Measurements from ENCODE around the gene OOSP3.
"Not testable (repeated sequence)": the region's sequence is repeated elsewhere in the genome, so short reads cannot be mapped to it uniquely, and the experiment has no call there.

The OOSP3 gene, protein sequence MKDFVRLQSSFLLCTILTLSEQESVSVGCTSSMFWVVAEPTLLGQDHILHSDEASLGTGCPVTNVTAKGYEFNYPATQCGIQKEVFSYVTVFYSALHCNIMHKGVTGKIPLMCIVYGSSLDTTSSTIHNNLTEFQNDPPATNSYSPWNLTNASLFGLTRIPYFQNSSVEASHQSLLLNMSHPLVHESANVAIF

DNA sequence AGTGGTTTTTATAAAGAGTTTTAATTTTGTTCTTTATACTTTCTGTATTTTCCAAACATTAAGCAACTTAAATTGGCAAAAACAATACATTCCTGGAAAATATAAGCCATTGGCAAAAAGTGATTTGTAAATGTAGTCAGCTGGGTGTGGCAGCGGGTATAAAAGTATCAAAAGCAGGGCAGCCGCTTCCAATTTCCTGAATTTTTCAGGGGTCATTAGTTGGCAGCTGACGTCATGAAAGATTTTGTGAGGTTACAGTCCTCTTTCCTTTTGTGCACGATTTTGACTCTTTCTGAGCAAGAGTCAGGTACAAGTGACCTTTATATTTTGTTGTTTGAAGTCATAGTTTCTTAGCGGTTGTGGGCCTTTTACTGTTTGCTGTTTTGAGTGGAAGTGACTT is at the start of gene OOSP3:
TSS of gene OOSP3 (plus strand) at position 208 of the 400 bp plus-strand sequence. CDS start at position 235, 27 bp downstream.
- no peak for DNase-seq

DNA sequence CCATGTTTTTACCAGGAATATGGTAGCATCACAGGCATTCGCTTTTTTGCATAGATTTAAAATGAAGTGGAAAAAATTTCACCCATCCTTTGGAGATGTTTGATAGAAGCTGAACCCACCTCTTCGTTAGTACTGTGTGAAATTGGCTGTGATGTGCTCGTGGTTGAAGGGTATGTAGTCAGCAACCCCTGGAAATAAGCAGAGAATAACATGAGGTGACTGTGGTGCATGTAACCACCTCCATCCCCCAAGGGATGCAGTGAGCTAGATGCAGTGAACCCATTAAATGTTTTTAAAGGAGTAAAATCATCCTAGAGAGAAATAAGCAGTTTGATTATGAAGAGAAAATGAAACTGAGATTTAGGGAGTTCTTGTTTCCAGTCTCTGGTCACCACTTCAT is 49.2 kb upstream of the OOSP3 start:
- DNase-seq: no peak

DNA sequence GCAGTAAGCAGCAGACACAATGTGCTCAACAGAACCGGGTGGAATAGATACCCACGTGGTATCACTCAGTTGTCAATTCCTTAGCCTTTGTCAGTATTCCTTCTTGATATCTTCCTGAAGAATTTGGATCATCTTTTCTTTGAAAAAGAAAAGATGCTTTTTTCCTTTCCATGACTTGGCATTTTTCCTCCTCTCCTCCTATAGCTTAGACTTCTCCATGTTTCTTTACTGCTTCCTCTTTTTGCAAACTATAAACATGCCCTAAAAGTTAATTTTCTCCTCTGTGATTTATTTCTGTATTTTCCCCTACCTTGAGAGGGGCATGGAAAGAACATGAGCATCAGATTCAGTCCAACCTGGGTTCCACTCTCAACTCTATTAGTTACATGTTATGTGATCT is 45.0 kb upstream of the OOSP3 start:
- DNase-seq: no peak

DNA sequence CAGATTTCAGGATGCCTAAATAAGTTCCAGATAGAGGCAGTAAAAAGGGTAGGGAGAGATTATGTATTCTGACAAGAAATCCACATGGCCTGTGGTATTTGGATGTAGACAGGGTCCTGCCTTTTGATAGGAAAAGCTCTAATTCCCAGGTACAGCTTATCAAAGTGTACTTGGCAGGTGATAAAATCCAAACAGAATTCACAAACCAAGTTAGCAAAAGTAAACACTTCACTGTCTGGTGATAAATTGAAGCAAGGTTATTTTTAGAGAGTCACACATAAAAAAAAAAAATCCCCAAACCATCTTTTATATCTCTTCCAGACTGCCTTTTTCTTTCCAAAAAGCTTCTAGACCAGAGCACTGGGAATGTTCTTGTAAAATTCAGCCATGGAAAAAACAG is 39.0 kb upstream of the OOSP3 start:
- no peak for DNase-seq

DNA sequence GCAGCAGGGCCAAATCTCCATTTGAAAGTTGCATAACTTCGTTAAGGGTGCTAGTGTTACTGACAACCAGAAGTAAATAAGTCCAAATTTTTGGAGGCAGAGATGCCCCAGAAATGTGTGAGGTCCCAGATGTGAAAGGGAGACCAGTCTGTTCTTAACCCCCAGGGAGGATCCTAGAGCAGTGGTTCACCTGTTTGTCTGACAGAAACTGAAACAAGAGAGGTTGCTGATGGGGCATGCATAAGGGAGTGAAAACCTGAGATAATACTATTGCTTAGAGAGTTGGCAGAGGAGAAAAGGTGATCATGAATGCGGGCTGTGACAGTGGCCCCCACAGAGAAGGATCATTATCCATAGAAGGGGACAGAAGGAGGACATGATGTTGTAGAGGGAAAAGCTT is 37.1 kb upstream of the OOSP3 start:
- DNase-seq: no peak

DNA sequence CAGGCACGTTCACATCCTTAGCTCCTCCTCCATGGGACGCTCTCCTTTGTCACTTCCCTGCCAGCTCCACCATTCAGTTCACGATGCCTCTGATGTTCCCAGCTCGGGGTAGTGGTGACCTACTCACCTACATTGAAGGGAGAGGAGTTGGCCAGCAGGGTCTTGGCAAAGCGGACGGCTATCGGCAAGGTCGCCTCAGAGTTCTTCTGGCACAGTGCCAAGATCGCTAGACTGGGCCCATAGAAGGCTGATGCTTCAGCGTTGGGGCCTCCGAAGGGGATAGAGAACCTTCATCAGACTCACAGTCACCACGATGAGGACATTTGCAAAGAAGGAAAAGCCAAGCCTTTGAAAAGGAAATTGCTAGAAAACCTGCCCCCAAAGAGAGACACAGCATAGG is 36.3 kb upstream of the OOSP3 start:
- DNase-seq: no peak

DNA sequence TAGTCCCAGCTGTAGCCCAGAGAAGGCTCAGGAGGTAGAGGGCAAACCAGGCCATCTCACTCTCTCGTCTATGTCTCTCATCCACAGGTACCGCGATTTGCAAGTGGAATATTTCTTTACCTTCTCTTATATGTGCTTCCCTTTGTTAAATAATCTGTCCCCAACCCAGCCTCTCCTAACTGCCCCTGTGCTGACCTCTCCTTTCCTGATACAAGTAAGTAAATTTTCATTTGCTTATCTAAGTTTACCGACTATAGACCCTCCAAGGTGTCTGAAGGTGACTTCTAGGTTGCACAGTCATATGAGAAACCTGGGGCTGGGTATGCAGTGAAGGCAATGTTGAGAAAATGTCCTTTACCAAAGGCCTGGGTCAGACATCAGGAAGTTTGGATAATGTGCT is 33.2 kb upstream of the OOSP3 start, which contains the start of gene CBLIF:
TSS of gene CBLIF (minus strand) at position 101 of the 400 bp plus-strand sequence. CDS start at position 55, 46 bp downstream.
- no peak for DNase-seq

DNA sequence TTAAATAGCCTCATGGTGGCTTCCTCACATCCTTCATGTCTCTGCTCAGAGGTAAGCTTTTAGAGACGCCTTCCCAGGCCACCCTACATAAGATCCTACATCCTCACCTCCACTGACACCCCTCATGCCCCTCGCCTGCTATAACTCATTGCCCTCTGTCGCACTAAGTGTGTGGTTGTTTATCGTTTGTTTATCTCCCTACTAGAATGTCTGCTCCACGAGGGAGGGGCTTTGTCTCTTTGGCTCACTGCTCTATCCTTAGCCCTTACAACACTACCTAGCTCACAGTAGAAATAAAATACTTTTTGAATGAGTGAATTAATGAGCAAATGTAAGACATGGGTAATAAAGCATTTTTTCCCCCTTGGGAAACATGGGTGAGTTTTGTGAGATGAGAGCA is 32.0 kb upstream of the OOSP3 start:
- DNase-seq: no peak

DNA sequence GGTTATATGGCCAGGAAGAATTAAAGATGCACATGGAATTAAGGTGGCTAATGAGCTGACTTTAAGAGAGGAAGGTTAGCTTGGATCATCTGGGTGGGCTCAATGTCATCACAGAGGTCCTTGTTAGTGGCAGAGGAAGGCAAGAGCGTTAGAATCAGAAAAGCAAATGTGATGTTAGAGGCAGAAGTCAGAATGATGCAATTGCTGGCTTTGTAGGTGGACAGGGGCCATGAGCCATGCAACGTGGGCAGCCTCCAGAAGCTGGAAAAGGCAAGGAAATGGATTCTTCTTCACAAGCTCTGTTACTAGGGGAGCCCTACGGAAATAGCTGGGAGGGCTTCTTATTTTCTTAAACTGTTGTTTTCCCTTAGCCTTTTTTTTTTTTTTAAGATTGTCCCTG is 31.0 kb upstream of the OOSP3 start:
- peak; percentile 21 for DNase-seq

DNA sequence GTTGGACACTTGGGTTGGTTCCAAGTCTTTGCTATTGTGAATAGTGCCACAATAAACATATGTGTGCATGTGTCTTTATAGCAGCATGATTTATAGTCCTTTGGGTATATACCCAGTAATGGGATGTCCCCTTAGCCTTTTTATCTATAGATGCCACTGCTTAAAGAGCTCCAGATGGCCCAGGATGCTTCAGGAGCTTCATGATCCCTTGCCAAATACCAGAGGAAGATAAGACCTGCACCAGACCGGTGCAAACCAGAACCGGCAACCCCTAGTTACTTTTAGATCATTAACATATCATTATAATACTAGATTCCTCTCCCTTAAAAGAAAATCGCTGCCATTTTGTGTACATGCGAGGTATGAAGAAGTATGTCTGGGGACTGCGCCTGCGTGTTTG is 30.1 kb upstream of the OOSP3 start:
- DNase-seq: not testable (repeated sequence)

DNA sequence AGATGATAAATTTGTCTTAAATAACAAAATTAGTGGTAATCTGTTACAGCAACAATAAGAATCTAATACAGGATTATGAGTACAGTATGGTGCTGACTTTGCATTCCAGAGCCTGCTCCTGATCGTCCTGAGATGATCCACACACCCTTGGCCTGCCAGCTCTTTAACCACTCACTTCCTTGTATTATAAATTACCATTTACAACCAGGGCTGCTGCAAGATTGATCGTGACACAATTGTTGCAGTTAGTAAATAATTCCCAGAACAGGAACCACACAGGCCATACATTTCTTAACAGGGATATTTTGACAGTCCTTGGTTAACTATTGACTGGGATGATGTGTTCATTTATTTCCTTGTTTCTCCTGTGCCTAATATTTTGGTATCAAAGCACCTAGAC is 29.5 kb upstream of the OOSP3 start:
- peak; percentile 79 for DNase-seq

DNA sequence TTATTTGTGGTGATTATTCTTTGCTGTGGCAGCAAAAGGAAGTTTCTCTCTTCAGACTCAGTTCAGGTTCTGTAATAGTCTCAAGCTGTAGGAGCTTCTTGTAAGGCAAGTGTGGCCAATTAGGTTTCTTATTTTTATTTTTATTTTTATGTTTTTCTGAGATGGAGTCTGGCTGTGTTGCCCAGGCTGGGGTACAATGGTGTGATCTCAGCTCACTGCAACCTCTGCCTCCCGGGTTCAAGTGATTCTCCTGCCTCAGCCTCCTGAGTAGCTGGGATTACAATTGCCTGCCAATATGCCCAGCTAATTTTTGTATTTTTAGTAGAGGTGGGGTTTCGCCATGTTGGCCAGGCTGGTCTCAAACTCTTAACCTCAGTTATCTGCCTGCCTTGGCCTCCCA is 29.0 kb upstream of the OOSP3 start:
- not testable (repeated sequence) for DNase-seq

DNA sequence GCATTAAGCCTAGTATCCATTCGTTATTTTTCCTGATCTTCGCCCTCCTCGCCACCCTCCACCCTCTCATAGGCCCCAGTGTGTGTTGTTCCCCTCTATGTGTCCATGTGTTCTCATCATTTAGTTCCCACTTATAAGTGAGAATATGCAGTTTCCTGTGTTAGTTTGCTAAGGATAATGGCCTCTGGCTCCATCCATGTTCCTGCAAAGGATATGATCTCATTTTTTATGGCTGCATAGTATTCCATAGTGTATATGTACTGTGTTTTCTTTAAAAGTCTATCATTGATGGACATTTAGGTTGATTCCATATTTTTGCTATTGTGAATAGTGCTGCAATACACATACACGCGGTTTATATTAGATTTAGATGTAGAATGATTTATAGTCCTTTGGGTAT is 27.2 kb upstream of the OOSP3 start:
- DNase-seq: not testable (repeated sequence)

DNA sequence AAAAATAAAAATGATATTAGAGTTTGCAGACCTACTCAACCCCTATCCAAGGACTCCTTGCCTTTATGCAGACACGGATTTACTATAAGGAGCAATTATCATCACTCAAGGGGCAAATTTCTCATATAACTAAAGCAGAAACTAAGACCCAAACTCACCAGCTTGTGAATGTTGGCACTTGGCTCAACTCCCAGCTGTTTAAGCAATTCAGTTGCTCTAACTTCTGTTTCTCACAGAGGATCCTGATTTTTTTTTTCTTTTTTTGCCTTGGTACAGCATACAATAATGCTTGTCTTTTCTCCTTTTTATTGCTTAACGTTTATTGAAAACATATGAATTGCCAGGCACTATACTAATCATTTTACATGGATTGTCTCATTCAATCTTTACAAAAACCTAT is 23.7 kb upstream of the OOSP3 start:
- peak; percentile 17 for DNase-seq

DNA sequence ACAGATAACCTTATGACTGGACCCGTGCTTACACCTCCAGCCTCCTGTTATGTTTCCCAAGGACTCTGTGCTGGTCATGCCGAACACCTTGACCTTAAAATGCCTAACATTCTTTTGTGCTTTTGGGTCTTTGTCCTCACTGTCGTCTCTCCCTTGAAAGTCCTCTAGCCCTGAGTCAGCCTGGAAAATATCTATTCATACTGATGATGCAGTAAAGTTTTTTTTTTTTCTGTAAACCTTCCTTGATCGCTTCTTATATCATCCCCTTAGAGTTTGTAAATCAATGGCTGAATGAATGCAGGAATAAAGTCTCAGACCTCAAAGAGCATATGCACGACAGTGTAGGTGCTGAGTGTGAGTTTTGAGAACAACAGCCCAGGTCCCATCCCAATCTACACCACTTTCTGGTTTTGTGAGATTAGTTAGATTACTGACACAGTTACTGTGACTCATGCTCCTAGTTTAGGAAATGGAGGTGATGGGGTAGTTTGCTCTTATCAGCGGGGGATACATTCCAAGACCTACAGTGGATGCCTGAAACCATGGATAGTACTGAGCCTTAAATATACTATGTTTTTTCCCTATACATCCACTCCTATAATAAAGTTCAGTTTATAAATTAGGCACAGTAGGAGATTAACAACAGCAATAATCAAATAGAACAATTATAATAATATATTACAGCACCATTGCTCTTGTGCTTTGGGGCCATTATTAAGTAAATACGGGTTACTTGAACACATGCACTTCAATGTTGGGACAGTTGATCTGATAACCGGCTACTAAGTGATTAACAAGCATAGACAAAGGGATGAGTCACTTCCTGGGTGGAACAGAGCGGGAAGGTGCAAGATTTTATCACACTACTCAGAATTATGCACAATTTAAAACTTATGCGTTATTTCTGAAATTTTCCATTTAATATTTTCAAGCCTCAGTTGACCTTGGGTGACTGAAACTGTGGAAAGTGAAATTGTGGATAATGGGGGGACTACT is 20.8 kb upstream of the OOSP3 start:
- peak; percentile 33 for DNase-seq

DNA sequence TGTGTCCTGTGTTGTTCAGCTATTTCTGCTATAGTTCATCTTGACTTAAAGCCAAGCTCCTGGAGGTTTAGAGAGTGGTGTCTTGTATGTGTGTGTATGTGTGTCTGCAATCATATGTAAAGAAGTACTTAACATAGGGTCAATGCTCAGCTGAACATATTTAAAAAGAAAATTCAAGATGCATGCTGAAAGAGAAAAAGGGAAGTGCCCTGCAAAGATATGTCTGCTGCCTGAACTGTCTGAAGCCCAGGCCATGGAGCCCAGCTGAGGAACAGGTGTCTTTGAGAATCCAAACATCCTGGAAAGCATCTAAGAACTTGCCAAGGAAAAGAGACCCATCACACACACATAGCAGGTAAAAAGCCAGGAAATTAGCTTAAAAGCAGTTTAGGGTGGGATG is 18.9 kb upstream of the OOSP3 start:
- DNase-seq: no peak

DNA sequence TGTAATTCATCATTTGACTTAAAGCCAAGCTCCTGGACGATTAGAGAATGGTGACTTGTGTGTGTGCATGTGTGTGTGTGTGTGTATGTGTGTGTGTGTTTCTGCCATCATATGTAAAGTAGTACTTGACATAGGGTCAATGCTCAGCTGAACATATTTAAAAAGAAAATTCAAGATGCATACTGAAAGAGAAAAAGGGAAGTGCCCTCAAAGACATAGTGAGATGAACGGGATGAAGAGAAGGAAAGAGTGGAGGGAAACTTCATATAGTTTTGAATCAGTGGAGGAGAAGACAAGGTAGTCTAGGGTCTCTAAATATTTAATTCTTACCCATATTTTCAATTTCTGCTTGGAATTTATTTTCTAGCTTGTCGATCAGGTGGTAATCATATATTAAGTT is 16.3 kb upstream of the OOSP3 start:
- DNase-seq: no peak

DNA sequence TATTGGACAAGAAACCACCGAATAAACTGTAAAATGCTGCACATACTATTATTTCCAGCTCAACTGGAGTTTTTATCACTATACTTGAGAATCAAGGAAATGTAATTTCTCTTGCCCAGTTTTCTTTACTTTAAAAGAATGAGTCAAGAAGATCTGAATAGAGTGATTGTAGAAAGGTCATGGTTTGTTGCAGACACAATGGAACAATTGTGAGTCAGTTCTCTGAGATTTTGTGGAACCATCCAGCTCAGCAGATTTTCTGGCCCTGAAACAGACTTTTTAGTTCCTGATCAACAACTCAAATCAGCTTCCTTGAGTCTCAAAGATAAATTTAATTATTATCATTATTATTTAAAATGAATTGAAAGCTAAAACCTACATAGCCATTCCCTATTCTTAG is 13.6 kb upstream of the OOSP3 start:
- peak; percentile 61 for DNase-seq

DNA sequence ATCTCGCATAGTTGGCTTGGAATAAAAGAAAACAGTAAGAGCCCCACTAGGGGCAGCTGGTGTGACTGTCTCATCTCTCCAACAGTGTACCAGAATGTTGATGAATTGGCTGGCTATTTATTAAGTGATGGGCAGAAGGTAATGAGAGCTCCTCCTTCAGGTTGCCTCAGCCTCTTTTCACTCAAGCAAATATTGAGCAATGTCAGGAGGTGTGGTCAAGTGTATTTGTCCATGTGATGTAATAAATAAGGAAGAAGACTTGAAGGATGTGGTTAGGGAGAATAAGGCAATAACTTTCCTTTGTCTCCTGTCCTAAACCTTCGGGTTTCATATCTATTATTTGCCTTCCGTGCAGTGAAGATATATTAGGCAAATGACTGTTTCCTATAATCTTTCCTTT is 12.2 kb upstream of the OOSP3 start, which contains the start of gene TCN1:
TSS of gene TCN1 (minus strand) at position 91 of the 400 bp plus-strand sequence. CDS start at position 74, 17 bp downstream.
- peak; percentile 92 for DNase-seq

DNA sequence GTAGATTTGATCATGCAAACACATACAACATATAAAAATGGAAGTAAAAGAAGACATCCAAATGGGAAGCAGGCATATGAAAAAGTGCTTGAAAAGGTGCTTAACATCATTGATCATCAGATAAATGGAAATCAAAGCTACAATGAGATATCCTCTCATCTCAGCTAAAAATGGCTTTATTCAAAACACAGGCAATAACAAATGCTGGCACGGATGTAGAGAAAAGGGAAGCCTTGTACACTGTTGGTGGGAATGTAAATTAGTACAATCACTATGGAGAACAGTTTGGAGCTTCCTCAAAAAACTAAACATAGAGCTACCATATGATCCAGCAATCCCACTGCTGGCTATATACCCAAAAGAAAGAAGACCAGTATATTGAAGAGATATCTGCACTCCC is 11.7 kb upstream of the OOSP3 start:
- no peak for DNase-seq

DNA sequence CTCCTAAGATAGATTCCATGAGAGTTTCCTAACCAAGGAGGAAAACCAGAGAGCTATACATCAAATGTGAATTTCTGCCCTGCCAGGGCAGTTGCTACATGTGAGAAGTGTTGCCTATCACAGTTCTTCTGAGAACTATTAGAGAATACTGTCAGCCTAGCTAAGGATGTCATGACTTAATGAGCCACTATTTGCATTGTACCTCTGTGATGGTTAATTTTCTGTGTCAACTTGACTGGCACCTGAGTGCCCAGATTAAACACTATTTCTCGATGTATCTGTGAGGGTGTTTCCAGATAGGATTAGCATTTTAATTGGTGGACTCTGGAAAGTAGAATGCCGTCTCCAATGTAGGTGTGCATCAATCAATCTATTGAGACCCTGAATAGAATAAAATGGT is 10.6 kb upstream of the OOSP3 start:
- DNase-seq: no peak

DNA sequence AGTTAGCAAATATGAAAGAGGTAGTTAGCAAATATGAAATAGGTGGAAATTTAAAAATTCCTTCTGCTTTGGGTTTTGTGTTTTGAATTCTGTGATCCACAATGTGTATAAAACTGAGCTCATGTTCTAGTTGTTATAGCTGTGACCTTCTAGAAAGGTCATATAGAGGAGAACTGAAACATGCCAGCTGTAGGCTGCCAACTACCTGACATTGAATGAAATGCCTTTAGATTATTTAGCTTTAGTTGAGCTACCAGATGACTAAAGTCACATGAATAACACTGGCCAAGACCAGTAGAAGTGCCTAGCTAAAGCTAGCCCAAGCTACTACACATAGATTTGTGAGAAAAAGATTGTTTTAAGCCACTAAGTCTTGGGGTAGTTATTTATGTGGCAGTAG is 6.5 kb upstream of the OOSP3 start:
- no peak for DNase-seq

DNA sequence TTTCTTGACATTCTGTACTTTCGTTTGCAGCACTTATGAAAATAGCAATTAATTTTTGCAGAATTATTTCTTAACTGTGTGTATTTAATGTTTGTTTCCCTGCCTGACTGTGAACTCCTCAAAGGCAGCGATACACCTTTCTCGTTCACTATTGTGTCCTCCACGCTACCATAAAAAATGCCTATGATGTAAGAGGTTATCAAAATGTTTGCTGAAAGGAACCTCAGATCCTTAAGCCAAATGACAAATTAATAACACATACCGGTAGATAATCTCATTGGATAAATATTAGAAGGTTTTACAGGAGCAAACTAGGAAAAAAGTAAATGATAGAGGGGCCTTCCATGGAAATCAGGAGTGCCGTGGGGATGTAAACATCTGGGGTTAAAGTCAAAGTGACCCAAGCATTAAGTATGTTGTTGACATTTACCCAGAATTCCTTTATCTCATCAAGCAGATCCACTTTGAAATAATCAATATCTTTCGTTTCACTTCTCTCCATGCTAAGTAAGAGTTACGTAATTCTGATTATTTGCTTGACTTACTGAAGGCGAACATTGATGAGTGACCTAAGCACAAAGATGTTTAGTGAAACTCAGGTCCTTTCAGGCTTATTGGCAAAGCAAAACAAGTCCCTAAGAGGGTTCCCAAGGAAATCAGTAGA is 2.6 kb upstream of the OOSP3 start:
- DNase-seq: no peak

DNA sequence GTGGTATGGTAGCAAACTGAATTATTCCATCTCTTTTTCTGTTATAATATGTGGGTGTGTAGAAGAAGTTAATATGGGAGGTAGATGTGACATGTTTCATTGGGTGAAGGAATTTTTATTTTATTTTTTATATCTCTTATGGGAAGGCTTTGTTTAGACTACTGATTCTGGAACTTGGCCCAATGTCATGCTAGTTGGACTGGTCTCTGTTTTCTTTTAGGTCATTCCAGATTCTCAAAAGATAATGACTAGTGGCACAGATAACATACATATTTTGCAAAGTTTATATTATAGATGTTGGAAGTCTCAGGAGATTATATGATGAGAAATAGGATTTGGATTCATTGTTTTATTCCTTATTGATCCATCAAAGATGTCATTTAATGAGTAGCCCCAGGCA is 1.3 kb upstream of the OOSP3 start:
- no peak for DNase-seq

Measured in inflammatory macrophage treated with lipopolysaccharide for 4 hours (primary cell).